GM19099 (cell line): ENCODE data around the gene ZNF438.

Experiments used
- POLR2A ChIP-seq: IDR thresholded peaks from 3 replicates; pipeline ENCODE4 v1.6.1; 2011; ENCODE audit warnings: low read depth; ENCODE audit not compliant: insufficient read length; ENCODE audit errors: extremely low read depth

The ZNF438 gene

DNA sequence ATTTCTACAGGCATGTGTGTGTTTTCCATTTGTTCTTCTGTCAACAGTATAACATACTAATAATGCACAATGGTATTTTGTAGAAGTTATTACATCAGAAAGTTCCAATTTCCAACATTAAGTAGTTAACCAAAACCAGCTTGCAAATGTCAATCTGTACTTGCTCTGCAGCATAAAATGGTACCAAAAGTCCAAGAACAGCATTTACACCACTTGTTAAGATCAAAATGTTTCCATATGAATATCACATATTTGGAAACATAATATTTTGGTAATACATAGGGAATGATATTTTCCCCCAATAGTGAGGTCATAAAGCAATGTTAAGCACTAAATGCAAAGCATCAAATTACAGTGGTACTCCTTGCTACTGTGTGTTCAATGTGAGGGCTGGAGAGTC is 162.1 kb downstream of the ZNF438 start:
- no peak for TF ChIP-seq POLR2A

DNA sequence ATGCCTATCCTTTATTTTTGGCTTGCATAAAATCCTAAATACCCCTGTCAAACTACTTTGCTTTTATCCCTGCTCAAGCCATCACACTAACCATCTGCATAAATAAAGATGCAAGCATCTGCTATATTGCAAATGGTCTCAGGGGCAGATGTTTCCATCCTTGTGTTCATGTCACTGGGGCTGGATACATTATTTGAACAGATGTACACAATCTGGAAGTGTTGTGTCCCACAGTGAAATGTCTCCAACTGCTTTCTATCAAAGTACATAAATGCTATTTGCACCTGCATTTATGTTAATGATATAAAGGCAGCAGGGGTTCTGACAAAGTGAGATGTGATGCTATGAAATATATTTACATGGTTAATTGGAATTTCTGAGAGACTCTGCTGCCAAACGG is 163.1 kb downstream of the ZNF438 start:
- TF ChIP-seq POLR2A = no peak

DNA sequence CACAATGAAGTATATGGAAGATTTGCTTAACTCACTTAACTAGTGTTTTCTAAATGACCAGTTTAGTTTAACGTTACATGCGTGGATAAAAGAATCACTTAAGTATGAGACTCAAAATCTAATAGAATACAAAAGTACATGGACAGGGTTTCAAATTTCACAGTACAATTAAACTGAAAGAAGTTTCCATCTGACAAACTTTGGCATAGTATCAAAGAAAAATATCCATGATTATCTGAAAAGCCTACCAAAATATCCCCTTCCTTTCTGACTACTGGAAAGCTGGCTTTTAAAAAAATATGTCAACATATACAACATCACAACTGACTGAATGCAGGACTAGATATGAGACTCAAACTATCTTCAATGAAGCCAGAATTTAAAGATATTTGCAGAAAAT is 164.8 kb downstream of the ZNF438 start:
- TF ChIP-seq POLR2A = no peak

DNA sequence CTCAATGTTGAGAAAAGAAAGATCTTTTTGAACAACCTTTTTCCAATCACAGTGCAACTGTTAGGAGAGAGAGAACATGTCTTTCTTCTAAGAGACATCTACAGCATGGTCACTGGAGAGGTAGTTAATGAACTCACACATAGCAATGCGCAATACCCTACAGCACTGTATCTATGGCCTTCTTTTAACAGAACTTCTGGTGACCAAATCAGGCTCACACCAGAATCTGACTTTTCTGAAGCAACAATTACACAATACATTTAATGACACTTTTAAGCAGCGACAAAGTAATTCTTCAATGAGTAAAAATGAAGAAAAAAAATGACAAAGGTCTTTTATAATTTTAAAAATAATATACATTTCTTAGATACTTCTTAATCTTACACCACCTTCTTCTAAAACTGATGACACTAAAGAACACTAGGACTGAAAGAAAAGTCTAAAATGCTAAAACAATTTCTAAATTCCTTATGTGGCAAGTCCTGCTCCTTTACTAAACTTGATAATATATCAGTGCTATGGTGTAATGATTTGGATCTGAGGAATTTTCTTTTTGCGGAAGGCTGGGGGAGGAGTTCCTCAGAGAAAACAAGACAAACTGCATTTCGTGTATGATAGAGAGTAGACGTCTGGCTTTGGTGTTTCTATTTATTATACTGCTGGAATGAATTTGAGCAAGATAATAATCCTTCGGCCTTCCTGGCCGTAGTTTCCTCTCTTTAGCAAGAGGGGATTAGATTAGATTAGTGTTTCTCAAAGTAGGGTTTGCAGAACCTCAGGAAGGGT is 166.3 kb downstream of the ZNF438 start:
- no peak for TF ChIP-seq POLR2A

DNA sequence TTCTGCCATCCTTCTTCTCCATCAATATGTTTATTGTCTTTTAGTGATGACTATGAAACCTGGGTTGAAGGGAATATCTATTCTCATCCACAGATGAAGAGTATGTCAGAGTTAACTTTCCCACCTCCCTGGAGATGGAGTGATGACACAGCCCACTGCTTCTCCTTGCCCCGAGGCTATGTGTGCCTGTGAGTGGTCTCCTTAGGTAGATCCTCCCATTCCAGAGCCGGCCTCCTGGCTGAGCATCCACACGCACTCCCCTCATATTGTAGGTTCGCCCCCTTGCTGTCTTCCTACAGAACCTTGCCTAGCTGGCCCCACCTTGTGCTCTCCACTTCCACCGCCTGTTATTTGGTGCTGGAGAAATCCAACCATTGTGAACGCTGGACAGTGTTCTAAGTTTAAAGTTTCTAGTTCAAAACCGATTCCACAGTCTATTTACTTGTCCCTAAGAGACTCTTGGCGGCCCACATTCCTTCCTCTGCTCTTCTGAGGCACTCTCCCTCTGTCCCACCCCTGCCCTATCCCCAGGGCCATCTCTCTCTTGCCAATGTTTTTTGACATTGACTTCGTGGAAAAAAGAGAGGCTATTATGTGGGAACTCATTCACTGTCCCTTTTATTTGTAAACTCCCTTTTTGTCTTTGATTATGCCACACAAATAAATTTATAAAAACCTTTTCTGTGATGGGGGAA is 168.0 kb downstream of the ZNF438 start:
- TF ChIP-seq POLR2A = no peak

DNA sequence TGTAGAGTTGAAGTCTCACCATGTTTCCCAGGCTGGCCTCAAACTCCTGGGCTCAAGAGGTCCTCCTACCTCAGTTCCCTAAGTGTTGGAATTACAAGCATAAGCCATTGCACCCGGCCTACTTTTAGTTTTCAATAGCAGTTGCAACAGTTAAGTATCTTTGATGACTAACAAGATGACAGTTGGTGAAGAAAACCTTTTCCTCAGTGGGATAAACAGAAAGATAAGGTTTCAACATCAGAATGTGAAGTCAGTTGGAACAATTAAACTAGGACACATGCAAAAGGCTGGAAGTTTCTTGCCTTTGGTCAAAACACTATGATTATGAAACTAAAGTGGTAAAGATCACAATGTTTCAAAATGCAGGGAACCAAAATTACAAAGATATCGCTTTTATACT is 169.2 kb downstream of the ZNF438 start:
- TF ChIP-seq POLR2A = no peak

DNA sequence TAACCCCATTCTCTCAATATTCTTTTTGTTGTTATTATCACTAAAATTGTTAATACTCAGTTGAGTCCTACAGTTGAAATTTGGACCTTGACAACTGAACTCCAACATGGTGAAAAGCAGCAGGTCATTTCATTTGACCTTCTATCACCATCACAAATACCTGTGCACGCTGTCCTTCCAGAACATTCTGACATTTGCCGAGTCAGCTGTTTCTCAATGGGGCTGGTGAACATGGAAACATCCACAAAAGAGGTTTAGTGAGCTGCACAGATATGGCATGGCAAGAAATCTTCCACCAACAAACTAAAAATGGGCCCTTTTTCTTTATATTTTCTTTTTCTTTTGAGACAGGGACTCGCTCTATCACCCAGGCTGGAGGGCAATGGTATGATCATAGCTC is 169.7 kb downstream of the ZNF438 start:
- no peak for TF ChIP-seq POLR2A

DNA sequence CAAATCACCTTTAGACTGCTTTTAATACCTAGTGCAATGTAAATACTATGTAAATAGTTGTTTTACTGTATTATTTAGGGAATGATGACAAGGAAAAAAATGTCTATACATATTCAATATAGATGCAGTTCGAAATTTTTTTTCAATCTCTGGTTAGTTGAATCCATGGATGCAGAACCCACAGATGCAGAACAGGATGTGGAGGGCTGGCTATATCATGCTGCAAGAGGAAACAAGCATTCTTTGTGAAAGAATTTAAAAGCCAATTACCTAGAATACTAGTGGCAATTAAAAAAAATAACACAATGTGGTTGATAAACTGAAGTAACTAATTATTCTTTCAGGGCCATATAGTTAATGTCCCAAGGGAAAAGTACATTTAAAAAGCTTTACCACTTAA is 170.4 kb downstream of the ZNF438 start:
- no peak for TF ChIP-seq POLR2A

DNA sequence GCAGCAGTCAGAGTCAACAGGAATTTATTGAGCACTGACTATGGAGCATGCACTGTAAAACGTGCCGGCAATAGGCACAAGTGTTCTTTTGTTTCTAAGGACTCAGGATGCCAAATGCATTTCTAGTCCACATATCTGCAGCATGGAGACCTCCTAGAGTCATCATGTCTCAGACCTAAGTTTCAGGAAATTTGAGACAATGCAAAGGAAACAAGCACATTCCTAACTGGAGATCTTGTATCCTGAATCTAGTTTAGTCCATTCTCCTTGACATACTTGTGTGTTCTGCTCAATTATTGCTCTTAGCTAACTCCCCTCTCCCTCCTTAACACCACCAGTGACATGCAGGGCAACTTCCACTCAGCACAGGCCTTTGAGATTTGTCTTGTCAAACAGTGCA is 173.2 kb downstream of the ZNF438 start:
- no peak for TF ChIP-seq POLR2A

DNA sequence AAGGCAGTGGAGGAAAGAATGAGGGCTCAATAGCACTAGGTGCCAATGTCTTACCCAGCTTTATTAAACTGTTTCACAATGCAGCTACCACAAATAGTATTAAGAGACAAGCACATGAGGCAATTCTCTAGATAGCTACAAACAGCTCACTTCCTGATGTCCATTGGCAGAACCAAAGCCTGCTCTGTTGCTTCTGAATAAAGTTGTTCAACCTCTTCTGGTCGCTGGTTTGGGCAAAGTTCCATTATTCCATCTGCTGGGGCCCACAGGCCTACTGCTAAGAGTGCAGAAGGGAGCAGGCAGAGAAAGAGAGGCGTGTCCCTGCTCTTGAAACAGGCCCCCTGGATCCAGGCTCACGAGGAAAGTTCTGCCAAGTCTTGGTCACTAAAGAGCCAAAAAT is 173.9 kb downstream of the ZNF438 start:
- TF ChIP-seq POLR2A = no peak

DNA sequence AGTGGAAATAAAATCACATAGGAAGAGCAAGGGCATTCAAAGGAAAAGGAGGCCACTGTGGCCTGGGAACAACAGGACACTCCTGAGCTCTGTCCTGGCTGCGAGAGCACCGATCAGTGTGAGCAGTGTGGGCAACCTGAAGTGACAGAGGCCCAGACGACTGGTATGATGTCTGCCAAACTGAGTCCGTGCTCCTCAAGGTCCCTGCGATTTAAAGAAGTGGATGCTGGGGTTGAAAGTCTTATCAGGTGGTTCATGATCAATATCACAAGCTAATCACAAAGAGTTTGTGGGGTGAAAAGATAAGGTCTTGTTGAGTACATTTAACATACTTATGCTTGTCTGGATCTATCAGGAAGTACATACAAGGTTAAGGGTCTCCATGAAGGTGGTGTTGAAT is 176.5 kb downstream of the ZNF438 start:
- TF ChIP-seq POLR2A = no peak

DNA sequence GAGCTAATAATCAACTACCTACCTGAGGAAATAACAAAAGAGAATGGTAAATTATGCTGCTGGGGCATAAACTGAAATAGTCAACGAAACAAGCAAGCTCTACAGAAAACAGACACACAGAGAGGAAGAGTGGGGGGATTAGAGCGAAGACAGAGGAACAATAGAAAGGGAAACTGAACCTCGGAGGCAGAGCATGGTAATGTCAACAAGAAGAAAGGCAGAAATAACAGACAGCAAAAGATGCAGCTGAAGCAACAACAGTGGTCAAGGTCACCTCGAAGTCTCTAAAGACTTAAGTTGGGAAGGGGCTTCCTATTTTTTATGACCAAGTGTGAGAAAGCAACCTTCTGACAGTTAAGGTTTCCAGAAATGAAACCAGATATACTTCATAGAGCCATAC is 177.0 kb downstream of the ZNF438 start:
- TF ChIP-seq POLR2A = no peak

DNA sequence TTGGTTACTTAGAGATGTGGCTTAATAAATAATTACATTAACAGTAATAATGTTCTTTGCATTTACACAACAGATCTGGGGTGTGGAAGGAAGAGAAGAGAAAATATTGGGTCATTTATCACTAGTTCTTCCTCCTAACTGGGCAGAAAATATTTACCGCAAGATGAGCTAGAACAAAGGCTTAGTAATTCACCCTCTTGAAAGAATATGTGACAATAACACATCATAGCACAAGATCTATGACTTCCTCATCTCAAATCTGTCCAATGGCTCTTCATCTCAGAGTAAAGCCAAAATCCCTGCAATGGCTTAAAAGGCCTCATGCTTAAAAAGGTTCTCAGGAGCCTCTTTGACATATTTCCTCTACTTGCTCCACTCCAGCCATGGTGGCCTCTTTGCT is 178.6 kb downstream of the ZNF438 start:
- no peak for TF ChIP-seq POLR2A

DNA sequence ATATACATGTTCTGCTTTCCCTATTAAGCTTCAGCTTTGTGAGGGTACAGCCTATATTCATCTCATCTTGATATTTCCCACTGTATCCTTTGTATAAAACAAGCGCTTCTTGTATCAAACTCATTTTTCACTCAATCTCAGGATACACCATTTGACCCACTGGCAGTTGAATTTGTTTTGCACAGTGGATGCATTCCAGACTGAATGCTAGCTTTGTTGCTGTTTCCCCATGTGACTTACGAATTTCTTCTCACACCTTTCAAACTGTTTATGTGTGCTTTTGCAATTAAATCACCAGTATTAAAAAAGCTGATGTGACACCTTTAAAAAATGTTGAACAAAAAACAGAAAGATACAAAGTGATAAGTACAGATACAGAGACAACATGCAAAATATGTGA is 180.9 kb downstream of the ZNF438 start:
- TF ChIP-seq POLR2A = no peak

DNA sequence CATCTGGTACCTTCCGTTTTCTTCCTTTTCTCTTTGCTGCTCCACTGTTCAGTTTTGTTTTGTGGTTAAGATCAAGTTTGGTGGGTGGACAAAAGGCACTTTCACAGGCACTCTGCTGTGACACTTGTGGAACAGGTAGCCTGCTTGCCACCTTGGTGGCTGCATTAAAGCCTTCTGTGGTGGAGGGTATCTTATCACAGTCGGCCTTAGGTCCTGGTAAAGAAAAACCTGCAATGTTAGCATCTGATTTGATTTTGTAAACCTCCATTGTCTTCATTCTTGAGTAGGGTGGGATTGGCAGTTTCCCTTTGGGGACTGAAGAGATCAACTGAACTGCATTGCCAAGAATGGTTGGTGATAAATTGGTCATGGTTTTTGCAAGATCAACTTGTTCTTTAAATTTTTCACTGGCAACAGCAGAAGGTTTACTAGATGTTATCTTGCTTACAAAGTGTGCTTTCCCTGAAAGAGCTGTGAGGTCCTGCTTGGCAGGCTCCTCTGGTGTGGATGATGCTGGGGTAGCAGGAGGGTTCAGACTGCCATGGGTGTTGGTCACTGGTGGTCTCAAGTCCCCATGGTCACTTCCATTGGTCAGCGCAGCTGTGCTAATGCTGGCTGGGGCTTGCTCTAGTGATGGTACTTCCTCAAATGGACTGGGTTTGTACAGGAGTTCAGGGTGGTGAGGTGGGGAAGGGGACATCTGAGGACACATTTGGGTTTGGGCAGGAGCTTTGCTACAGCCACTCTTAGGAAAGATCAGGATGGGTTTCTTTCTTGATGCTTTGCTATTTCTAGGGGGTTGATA is 182.2 kb downstream of the ZNF438 start:
- TF ChIP-seq POLR2A = no peak
